ENCODE results near the gene ZSCAN23.

GRCh38 chr6:28446818-28447511 is 3.7 kb upstream of the ZSCAN23 start:
- TF ChIP-seq, protein P1, sequence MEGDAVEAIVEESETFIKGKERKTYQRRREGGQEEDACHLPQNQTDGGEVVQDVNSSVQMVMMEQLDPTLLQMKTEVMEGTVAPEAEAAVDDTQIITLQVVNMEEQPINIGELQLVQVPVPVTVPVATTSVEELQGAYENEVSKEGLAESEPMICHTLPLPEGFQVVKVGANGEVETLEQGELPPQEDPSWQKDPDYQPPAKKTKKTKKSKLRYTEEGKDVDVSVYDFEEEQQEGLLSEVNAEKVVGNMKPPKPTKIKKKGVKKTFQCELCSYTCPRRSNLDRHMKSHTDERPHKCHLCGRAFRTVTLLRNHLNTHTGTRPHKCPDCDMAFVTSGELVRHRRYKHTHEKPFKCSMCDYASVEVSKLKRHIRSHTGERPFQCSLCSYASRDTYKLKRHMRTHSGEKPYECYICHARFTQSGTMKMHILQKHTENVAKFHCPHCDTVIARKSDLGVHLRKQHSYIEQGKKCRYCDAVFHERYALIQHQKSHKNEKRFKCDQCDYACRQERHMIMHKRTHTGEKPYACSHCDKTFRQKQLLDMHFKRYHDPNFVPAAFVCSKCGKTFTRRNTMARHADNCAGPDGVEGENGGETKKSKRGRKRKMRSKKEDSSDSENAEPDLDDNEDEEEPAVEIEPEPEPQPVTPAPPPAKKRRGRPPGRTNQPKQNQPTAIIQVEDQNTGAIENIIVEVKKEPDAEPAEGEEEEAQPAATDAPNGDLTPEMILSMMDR (IDR thresholded peaks at IDR 0.05), result no peak
- TF ChIP-seq ZFX (IDR thresholded peaks at IDR 0.05; ENCODE audit: borderline replicate concordance), result no peak
